CD4-positive, alpha-beta T cell treated with Interleukin-1 beta for 1 hour (primary cell): ENCODE data around the gene UVRAG.
"Not testable (repeated sequence)": the region's sequence is repeated elsewhere in the genome, so short reads cannot be mapped to it uniquely, and the experiment has no call there.

Source experiments
- DNase-seq, 2 donors: peaks; one replicate each; pipeline ENCODE4 v3.0.0-alpha.2; 2020 to 2022

Gene UVRAG

GRCh38 chr11:75929706-75930105, 114.7 kb downstream of the UVRAG start:
- no peak for DNase-seq

GRCh38 chr11:75930534-75930933, 115.5 kb downstream of the UVRAG start:
- no peak for DNase-seq

- no peak for DNase-seq
These were observed 116.1 kb downstream of the UVRAG start for GRCh38 chr11:75931124-75931523.

GRCh38 chr11:75933736-75934135, 118.7 kb downstream of the UVRAG start:
- not testable (repeated sequence) for DNase-seq

GRCh38 chr11:75934851-75935250, 119.8 kb downstream of the UVRAG start:
- DNase-seq: no peak

- no peak for DNase-seq
These were observed 123.5 kb downstream of the UVRAG start for GRCh38 chr11:75938543-75938942.

DNA sequence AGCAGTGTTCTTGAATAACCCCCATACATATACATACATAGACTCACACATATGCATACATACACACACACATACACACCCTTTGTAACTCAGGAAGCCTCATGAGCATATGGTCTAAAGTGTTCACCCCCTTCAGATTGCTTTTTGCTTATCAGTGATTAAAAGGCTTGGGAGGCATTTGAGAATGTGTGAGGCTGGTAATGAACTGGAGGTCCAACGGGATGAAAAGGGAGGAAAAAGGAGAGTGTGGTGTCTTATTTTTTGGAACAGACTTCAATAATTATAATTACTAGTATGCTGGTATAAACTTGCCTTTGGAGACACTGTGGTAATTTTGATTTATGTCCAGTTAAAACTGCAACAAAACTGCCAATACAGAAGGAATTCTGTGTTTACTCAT, 124.5 kb downstream of the UVRAG start:
- no peak for DNase-seq

DNA sequence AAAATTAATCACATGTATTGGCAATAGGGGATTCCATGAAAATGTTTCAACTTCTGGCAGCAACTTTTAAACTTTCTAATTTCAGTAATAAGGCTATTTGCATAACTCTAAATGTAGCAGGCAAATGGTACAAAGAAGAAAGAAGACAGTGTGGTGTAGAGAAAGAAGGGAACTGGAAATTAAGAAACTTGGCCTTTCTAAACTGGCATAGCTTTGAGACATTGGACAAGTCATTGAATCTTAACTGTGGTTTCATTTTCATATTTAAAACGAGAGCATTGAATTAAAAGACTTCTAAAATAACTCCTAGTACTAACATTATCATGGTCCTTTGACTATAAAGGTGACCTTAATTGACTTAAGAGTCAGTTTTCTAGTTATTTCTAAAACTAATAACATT, 125.0 kb downstream of the UVRAG start:
- DNase-seq: no peak

- no peak for DNase-seq
These were observed 125.9 kb downstream of the UVRAG start for GRCh38 chr11:75940911-75941310.

DNA sequence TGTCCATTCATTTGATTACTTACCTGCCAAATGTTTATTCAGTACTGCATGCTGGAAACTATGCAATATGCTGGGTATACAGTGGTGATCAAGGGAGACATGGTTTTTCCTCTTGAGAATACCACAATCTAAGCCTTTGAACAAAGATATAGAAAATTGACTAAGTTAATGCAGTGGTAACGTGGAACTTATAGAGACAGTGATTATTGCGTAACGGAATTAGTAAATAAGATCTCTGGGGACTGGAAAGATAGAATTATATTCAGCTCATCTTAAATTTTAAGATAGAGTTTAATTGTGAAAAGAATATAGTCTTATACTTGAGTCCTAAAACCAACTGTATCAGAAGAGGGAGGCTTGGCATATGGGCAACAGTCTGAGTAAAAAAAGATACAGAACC, 129.5 kb downstream of the UVRAG start:
- DNase-seq: no peak

DNA sequence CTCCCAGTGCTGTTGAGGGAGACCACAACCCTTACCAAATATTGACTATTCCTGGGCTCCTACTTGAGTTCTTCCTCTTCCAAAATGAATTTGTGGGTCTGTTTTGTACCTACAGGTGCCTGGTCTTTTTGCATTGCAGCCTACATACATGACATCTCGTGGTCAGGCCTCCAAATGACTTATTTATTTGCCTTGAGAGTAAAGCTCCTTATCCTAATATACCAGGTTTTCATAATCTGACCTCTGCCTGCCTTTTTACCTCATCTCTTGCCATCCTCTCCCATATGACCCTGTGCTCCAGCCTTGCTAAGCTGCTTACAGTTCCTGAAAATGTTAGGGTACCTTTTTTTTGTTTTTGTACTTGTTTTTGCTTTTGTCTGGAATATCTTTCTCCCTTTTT, 130.4 kb downstream of the UVRAG start:
- DNase-seq: no peak

GRCh38 chr11:75945947-75946346, 130.9 kb downstream of the UVRAG start:
- no peak for DNase-seq

DNA sequence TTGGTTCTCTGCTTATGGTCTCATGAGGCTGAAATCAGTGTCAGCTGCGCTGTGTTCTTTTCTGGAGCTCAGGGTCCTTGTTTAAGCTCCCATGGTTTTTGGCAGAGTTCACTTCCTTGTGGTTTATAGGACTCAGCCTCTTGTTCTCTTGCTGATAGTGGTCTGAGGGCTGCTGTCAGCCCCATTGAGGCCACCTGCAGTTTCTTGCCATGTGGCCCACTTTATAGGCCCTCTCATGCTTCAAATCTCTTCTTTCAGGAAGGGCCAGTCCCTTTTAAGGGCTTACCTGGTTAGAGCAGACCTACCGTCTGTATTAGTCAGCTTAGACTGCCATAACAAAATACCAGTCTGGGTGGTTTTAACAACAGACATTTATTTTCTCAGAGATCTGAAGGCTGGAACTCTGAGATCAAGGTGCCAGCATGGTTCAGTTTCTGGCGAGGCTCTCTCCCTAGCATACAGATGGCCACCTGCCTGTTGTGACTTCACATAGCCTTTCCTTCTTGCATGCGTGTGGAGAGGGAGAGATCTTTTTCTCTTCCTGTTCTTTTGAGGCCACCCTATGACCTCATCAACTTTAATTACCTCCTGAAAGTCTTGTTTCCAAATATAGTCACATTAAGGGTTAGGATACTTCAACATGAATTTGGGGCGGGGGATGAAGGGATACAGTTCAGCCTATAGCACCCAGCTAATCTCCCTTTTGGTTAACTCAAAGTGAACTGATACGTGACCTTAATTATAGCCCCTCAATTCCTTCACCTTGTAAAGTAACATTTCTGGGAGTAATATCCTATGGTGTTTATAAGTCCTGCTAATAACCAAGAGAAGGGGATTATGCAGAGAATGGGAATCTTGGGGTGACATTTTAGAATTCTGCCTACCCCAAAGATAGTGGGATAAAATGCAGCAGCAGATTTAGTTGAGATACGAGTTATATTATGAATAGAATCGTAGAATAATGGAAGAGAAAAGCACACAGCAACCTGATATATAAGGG, 131.8 kb downstream of the UVRAG start:
- DNase-seq: no peak

- no peak for DNase-seq
These were observed 134.1 kb downstream of the UVRAG start for GRCh38 chr11:75949023-75949672.

DNA sequence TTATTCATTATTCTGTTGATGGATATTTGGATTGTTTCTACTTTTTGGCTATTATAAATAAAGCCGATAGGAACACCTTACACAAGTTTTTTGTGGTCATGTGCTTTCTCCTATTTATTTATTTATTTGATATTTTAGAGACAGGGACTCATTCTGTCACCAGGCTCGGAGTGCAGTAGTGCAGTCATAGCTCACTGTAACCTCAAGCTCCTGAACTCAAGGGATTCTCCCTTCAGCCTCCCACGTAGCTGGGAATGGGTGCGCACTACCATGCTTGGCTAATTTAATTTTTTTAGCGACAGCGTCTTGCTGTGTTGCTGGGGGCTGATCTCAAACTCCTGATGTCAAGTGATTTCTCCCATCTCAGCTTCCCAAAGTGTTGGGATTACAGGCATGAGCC, 135.1 kb downstream of the UVRAG start:
- no peak for DNase-seq

- no peak for DNase-seq
These were observed 139.0 kb downstream of the UVRAG start for GRCh38 chr11:75954039-75954438.

- no peak for DNase-seq
These were observed 140.4 kb downstream of the UVRAG start for GRCh38 chr11:75955443-75955842.

GRCh38 chr11:75959540-75959939, 144.5 kb downstream of the UVRAG start:
- DNase-seq: no peak

- DNase-seq: no peak
These were observed 149.1 kb downstream of the UVRAG start for GRCh38 chr11:75964071-75964470.

DNA sequence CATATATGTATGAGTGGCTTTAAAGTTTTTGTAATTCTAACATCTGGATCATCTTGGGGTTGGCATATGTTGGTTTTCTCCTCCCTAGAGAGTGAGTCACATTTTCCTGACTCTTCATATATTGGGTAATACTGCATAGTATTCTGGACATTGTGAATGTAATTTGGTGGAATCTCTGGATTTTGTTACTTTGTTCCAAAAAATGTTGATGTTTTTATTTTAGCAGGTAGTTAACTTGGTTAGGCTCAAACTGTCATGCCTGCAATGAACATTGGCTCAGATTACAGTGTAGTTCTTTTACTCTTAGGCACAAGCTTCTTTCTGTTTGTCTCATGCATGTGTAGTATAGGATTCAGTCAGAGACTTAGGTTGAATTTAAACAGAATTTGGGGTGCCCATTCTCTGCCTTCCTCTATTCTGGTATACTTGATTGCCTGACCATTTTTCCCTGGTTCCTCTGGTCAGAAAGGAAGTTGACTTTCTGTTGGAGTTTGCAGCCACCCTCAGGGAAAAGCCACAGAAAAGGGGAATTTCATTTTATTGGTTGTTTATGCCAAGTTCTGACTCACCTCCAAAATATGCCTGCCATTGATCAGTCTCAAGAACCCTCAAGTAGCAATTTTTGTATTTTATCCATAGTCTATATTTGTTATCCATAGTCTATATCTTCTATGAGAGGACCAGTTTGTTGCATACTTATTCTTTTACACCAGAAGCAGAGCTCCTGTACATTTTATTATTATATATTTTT, 151.7 kb downstream of the UVRAG start:
- DNase-seq: no peak

DNA sequence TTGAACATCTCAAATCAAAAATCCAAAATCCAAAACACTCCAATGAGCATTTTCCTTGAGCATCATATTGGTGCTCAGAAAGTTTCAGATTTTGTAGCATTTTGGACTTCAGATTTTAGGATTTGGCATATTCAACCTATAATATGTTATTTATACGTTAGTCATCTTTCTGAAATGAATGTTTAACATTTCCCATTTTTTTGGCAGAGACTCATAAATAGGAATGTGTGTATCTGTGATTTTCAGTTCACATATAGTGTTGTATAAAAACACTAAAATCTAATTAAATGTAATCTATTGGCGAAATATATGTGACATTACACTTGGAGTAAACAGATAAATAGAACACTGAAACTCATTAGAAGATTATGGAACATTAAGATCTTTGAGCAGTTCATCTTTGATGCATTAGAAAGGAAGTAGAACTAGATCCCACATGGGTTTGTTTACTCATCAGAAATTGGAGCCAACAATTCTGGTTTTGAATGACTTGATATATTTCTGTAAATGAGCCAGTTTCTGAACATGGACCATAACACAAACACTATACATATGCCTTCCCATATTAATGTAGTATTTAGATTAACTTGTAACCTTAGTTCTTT, 153.1 kb downstream of the UVRAG start:
- DNase-seq: no peak

GRCh38 chr11:75969626-75970308, 154.8 kb downstream of the UVRAG start:
- DNase-seq: no peak
